Activated naive CD4-positive, alpha-beta T cell treated with anti-CD3 and anti-CD28 coated beads for 36 hours (primary cell): ENCODE measurements around the gene SSTR5. TPM values are rescaled to one million over a fixed set of nuclear protein-coding genes. Genes with fewer than 3 reads are reported as not detected.

Source experiments
- CTCF ChIA-PET: fragments of 350-600 bp; sonication (Branson Sonifier 250); formaldehyde crosslinking; loops from one replicate; lab custom pipeline; 2021; ENCODE audit warnings: antibody characterized with exemption; lab: Charles Lee
- DNase-seq: peaks from one replicate; pipeline ENCODE4 v3.0.0-alpha.2; 2020
- H3K27ac Mint-ChIP-seq: one replicate; pipeline ENCODE4 v1.8.0; 2021; ENCODE audit warnings: mild to moderate bottlenecking, mixed read lengths
- H3K27me3 Mint-ChIP-seq: one replicate; pipeline ENCODE4 v1.8.0; 2021; ENCODE audit warnings: low read depth, mixed read lengths
- H3K36me3 Mint-ChIP-seq: one replicate; pipeline ENCODE4 v1.8.0; 2021; ENCODE audit warnings: low read depth, mixed read lengths
- H3K4me1 Mint-ChIP-seq: one replicate; pipeline ENCODE4 v1.8.0; 2021; ENCODE audit warnings: low read depth, mixed read lengths
- H3K4me3 Mint-ChIP-seq: one replicate; pipeline ENCODE4 v1.8.0; 2021; ENCODE audit warnings: mild to moderate bottlenecking, moderate library complexity, mixed read lengths
- H3K9me3 Mint-ChIP-seq: one replicate; pipeline ENCODE4 v1.8.0; 2021; ENCODE audit warnings: mixed read lengths
- intact Hi-C: fragments of 100-400 bp; cut with micrococcal nuclease; formaldehyde crosslinking; loops from one replicate; pipeline ENCODE4 v1.15.1; 2023
- total RNA-seq, 2 experiments: library from RNA; stranded (reverse); gene quantifications; one replicate each; pipeline ENCODE4 v1.2.3, GENCODE V29; 2021

The SSTR5 gene
- total RNA-seq, 2 experiments from 2014 or later = not detected

- Mint-ChIP-seq H3K4me1 (no peaks in the 10 kb centered on the region), H3K36me3 (no peaks in the 10 kb centered on the region), H3K4me3 (no peak overlapping the region), H3K9me3 (no peaks in the 10 kb centered on the region), H3K27me3 (no peaks in the 10 kb centered on the region), H3K27ac (no peak overlapping the region)
- CTCF ChIA-PET = interaction anchor here (1.0 kb wide), 1 partner anchor 53 kb away, joined by 3 read pairs; no protein-coding TSS in a partner anchor
- intact Hi-C loops = no loop called here
- no peak for DNase-seq
Observed at GRCh38 chr16:1050921-1051320, 21.6 kb upstream of the SSTR5 start.

DNA sequence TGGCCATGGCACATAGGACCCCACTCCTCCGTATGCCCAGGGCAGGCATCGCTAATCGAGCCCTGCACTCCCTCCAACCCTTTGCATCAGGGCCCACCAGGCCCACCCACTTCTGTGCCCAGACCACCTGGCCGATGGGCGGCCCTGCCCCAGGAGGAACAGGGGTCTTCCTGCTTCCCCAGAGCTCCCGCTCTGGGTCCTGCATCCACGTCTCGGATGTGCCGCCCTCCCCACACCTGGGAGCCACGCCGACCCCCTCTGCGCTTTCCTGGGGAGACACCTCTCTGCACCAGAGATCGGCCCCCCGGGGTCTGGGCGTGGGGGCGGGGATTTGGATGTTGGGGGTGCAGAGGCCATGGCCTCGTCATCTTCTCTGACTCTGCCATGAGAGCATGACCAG, 21.1 kb upstream of the SSTR5 start:
- intact Hi-C loops = no loop called here
- CTCF ChIA-PET = interaction anchor here (0.6 kb wide), 1 partner anchor 10 kb away, joined by 3 read pairs; no protein-coding TSS in a partner anchor
- Mint-ChIP-seq H3K9me3 (no peaks in the 10 kb centered on the region), H3K4me3 (no peak overlapping the region), H3K4me1 (no peaks in the 10 kb centered on the region), H3K27ac (no peak overlapping the region), H3K27me3 (no peaks in the 10 kb centered on the region), H3K36me3 (no peaks in the 10 kb centered on the region)
- DNase-seq = no peak

GRCh38 chr16:1052721-1053120, 19.8 kb upstream of the SSTR5 start:
- Mint-ChIP-seq H3K27me3 (no peaks in the 10 kb centered on the region), H3K4me3 (no peak overlapping the region), H3K27ac (no peak overlapping the region), H3K9me3 (no peaks in the 10 kb centered on the region), H3K36me3 (no peaks in the 10 kb centered on the region), H3K4me1 (no peaks in the 10 kb centered on the region)
- CTCF ChIA-PET = interaction anchor here (0.5 kb wide), 1 partner anchor 216 kb away, joined by 3 read pairs; no protein-coding TSS in a partner anchor
- no peak for DNase-seq
- intact Hi-C loops = no loop called here

GRCh38 chr16:1053121-1053521, 19.4 kb upstream of the SSTR5 start:
- CTCF ChIA-PET = interaction anchor here (0.5 kb wide), 1 partner anchor 216 kb away, joined by 3 read pairs; no protein-coding TSS in a partner anchor
- no peaks in the 10 kb centered on the region for H3K36me3 Mint-ChIP-seq
- no peaks in the 10 kb centered on the region for H3K9me3 Mint-ChIP-seq
- no peak overlapping the region for H3K4me3 Mint-ChIP-seq
- DNase-seq = no peak
- H3K27ac Mint-ChIP-seq = no peak overlapping the region
- intact Hi-C loops = no loop called here
- H3K4me1 Mint-ChIP-seq = no peaks in the 10 kb centered on the region
- no peaks in the 10 kb centered on the region for H3K27me3 Mint-ChIP-seq

DNA sequence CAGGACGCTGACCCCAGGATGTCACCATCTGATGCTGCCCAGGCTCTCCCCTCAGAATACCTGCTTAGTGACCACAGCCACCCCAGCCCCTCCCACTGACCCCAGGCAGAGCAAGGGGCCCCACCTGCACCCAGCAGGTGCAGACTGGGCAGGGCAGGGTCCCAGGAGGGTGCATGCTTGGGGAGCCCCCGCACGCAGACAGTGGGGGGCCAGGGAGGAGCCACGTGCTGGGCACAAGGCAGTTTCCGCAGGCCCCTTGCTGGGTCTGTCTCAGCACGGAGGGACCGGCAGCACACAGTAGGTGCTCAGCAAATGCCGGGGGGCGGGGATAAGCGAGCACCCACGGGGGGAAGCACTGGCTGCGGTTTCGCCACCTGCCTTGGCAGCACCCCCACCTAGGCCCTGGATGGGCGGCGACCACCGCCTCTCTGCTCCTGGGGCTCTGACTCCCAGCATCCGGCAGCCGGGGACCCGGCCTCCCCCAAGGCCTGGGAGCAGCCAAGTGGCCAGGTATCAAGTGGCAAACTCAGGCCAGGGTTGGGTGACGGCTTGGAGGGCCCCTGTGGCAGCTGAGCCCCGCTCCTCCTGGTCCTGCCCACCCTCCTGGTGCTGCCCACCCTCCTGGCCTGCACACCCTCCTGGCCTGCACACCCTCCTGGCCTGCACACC, 18.7 kb upstream of the SSTR5 start:
- H3K27ac Mint-ChIP-seq = no peak overlapping the region
- no peaks in the 10 kb centered on the region for H3K27me3 Mint-ChIP-seq
- H3K4me3 Mint-ChIP-seq = no peak overlapping the region
- DNase-seq = no peak
- no peaks in the 10 kb centered on the region for H3K4me1 Mint-ChIP-seq
- CTCF ChIA-PET = no interaction called here
- H3K9me3 Mint-ChIP-seq = no peaks in the 10 kb centered on the region
- no peaks in the 10 kb centered on the region for H3K36me3 Mint-ChIP-seq
- intact Hi-C loops = no loop called here

- H3K27ac Mint-ChIP-seq = no peak overlapping the region
- intact Hi-C loops = loop anchor here (1.0 to 5.0 kb wide), 3 partner anchors 58 to 343 kb away; no protein-coding TSS in a partner anchor
- DNase-seq = peak; percentile 49
- H3K4me3 Mint-ChIP-seq = no peak overlapping the region
- no peaks in the 10 kb centered on the region for H3K27me3 Mint-ChIP-seq
- no peaks in the 10 kb centered on the region for H3K36me3 Mint-ChIP-seq
- no peaks in the 10 kb centered on the region for H3K4me1 Mint-ChIP-seq
- peaks cover 4% of the 10 kb centered on the region for H3K9me3 Mint-ChIP-seq
- CTCF ChIA-PET = interaction anchor here (1.0 to 1.7 kb wide), 2 partner anchors 91 to 170 kb away, joined by 3 to 4 read pairs; no protein-coding TSS in a partner anchor
Observed at GRCh38 chr16:1054660-1055556, 17.6 kb upstream of the SSTR5 start.

- intact Hi-C loops = loop anchor here (1.0 to 5.0 kb wide), 3 partner anchors 58 to 343 kb away; no protein-coding TSS in a partner anchor
- CTCF ChIA-PET = interaction anchor here (0.9 to 2.4 kb wide), 5 partner anchors 8 to 343 kb away, joined by 3 to 8 read pairs (median 5); no protein-coding TSS in a partner anchor
Observed at GRCh38 chr16:1055557-1055924, 17.0 kb upstream of the SSTR5 start.

GRCh38 chr16:1056196-1056595, 16.4 kb upstream of the SSTR5 start:
- CTCF ChIA-PET = interaction anchor here (0.9 to 2.4 kb wide), 6 partner anchors 8 to 344 kb away, joined by 3 to 8 read pairs (median 4); no protein-coding TSS in a partner anchor
- H3K4me3 Mint-ChIP-seq = no peak overlapping the region
- H3K4me1 Mint-ChIP-seq = no peaks in the 10 kb centered on the region
- no peak for DNase-seq
- H3K9me3 Mint-ChIP-seq = peaks cover 4% of the 10 kb centered on the region
- no peaks in the 10 kb centered on the region for H3K27me3 Mint-ChIP-seq
- no peak overlapping the region for H3K27ac Mint-ChIP-seq
- H3K36me3 Mint-ChIP-seq = no peaks in the 10 kb centered on the region
- intact Hi-C loops = loop anchor here (2.0 to 5.0 kb wide), 4 partner anchors 47 to 344 kb away; no protein-coding TSS in a partner anchor

More at GRCh38 chr16:1055557-1055924, 17.0 kb upstream of the SSTR5 start:
- Mint-ChIP-seq H3K27ac (no peak overlapping the region), H3K27me3 (no peaks in the 10 kb centered on the region), H3K36me3 (no peaks in the 10 kb centered on the region), H3K4me3 (no peak overlapping the region), H3K4me1 (no peaks in the 10 kb centered on the region), H3K9me3 (peaks cover 4% of the 10 kb centered on the region)
- no peak for DNase-seq

GRCh38 chr16:1057252-1057932, 15.2 kb upstream of the SSTR5 start:
- peaks cover 4% of the 10 kb centered on the region for H3K9me3 Mint-ChIP-seq
- H3K36me3 Mint-ChIP-seq = no peaks in the 10 kb centered on the region
- H3K4me3 Mint-ChIP-seq = no peak overlapping the region
- intact Hi-C loops = loop anchor here (2.0 to 5.0 kb wide), 4 partner anchors 45 to 345 kb away; no protein-coding TSS in a partner anchor
- H3K27ac Mint-ChIP-seq = no peak overlapping the region
- no peaks in the 10 kb centered on the region for H3K27me3 Mint-ChIP-seq
- CTCF ChIA-PET = interaction anchor here (0.6 to 2.4 kb wide), 12 partner anchors 12 to 565 kb away, joined by 3 to 8 read pairs (median 3); no protein-coding TSS in a partner anchor
- no peaks in the 10 kb centered on the region for H3K4me1 Mint-ChIP-seq
- DNase-seq = peak; percentile 66

DNA sequence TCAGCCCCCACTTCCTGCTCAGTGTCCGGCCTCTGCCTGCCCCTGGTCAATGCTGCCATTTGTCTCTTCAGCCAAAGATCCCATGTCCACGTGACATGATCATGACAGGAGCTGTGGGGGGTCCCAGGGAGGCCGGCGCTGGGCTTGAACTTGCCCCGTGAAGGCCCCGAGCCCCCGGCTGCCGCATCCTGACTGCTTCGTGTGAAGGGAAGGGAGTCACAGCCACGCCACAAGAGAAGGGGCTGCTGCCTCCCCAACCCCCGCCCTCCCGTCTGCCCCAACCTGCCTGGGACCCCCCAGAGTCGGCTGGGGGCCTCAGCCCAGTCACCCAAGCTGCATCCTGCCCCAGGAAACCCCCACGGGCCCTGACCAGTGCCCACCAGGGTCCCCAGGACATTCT, 14.3 kb upstream of the SSTR5 start:
- Mint-ChIP-seq H3K27ac (no peak overlapping the region), H3K4me3 (no peak overlapping the region)
- CTCF ChIA-PET = interaction anchor here (0.6 to 0.7 kb wide), 3 partner anchors 19 to 249 kb away, joined by 3 read pairs; no protein-coding TSS in a partner anchor

DNA sequence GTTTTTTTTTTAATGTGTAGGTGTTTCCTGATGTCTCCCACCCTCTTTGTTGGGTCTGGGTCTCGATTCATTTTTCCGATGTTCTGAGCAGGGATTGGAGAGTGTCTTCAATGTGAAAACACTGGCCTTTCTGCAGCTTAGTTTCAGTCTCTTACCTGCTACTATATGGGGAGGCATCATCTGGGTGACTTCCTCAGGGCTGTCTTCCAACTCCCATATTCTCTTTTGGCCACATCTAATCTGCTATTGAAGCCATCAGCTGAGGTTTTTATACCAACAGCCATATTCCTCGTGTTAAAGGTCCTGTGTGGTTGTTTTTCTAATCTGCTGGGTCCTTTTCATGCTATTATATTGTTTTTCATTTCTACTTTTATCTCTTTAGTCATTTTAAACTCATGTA, 13.2 kb upstream of the SSTR5 start:
- no peak overlapping the region for H3K4me3 Mint-ChIP-seq
- no peaks in the 10 kb centered on the region for H3K4me1 Mint-ChIP-seq
- H3K27ac Mint-ChIP-seq = no peak overlapping the region
- no peaks in the 10 kb centered on the region for H3K36me3 Mint-ChIP-seq
- H3K27me3 Mint-ChIP-seq = no peaks in the 10 kb centered on the region
- intact Hi-C loops = loop anchor here (5.0 kb wide), 1 partner anchor 347 kb away; no protein-coding TSS in a partner anchor
- CTCF ChIA-PET = no interaction called here
- H3K9me3 Mint-ChIP-seq = peaks cover 4% of the 10 kb centered on the region
- DNase-seq = no peak

More for the DNA sequence above, 14.3 kb upstream of the SSTR5 start:
- peaks cover 4% of the 10 kb centered on the region for H3K9me3 Mint-ChIP-seq
- no peaks in the 10 kb centered on the region for H3K4me1 Mint-ChIP-seq
- no peaks in the 10 kb centered on the region for H3K36me3 Mint-ChIP-seq
- intact Hi-C loops = loop anchor here (5.0 kb wide), 1 partner anchor 346 kb away; no protein-coding TSS in a partner anchor
- no peak for DNase-seq
- H3K27me3 Mint-ChIP-seq = no peaks in the 10 kb centered on the region
